Hepatic stellate cell (primary cell): ENCODE results near the gene FOXE1.

Experiments used
- DNase-seq: peaks from one replicate; pipeline ENCODE4 v3.0.0; 2011; ENCODE audit warnings: low spot score

Gene FOXE1

DNA sequence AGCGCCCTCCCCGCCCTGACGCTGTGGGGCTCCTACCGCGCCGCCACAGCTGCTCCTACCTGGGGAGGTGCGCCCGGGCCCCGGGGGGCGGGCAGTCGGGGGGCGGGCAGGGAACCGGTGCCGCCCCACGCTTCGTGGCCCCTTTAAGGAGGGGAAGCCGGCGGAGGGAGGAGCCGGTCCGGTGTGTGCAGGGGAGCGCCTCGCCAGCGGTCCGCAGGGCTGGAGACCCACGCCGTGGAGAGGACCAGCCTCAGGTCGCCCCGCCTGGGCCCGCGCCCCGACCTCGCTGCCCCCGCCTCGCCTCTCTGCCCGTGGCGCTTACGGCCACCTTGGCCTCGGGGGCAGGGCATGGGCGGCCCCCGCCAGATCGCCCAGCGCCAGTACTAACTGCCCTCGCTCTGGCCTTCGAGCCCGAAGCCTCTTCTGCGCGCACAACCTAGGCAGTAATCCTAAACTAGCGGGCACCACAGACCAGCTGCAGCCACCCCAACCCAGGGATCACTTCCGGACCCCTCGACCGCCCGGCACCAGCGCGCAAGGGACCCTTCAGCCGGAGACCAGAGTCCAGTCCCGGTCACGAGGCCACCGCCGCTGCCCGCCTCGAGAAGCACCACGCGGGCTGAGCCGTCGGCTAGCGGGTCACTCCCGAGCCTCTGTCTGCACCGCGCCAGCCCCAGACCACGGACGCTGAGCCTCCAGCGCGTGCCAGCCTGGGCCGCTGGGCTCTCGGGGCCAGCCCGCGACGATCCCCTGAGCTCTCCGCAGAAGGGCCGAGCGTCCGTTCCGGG is at the start of gene FOXE1:
Gene FOXE1, plus strand, starts transcription at position 171 of the 788 bp plus-strand sequence. CDS start 689 bp downstream, outside the sequence.
- no peak for DNase-seq

DNA sequence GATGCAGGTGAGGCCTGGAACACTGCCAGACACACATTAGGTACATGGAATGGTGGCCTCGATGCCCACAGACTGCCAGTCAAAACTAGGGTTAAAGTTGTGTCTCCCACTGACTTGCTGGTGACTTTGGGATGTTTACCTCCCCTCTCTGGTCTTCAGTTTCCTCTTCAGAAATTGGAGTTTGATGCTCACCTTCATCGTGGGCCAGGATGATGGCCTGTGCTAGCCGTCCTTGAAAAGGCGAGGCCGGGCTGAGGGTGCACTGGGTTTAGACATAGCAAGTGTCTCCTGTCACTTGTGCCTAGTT is 49.0 kb upstream of the FOXE1 start:
- DNase-seq: no peak

- DNase-seq: no peak
Observed at GRCh38 chr9:97806721-97807120, 46.3 kb upstream of the FOXE1 start.

GRCh38 chr9:97807681-97808080 is 45.3 kb upstream of the FOXE1 start:
- DNase-seq: no peak

DNA sequence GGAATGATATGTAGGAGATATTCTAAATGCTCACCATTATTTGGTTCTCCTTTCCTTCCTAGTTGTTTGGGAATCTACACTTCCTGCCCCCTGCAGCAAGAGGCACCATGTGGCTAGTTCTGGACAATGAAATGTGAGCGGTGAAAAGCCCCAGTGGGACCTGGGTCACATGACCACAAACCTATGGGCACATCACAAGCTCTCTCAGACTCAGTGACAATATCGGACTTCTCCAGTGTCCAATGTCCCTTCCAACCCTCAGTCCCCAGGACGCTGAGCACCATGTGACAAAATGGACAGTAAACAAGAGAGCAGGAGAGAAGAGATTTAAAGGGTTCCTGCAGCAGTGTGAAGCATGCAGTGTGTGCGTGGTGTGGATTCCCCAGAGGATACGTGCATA is 44.6 kb upstream of the FOXE1 start:
- DNase-seq: no peak

DNA sequence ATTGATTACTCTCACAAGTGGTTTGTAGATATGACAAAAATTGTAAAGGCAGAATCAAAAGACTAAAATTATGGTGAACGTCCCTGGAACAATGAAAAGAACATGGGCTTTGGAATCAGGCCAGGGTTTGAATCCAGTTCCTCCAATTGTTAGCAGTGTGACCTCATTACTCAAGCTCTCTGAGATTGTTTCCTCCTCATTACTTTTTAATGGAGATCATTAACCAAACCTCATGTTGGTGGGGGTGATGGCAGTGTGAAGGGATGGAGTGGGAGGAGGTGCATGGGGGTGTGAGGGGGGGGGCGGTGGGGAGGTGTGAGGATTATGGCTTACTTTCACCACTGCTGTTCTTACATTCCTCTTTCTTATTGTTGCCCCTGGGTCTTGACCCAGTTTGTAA is 44.1 kb upstream of the FOXE1 start:
- no peak for DNase-seq

DNA sequence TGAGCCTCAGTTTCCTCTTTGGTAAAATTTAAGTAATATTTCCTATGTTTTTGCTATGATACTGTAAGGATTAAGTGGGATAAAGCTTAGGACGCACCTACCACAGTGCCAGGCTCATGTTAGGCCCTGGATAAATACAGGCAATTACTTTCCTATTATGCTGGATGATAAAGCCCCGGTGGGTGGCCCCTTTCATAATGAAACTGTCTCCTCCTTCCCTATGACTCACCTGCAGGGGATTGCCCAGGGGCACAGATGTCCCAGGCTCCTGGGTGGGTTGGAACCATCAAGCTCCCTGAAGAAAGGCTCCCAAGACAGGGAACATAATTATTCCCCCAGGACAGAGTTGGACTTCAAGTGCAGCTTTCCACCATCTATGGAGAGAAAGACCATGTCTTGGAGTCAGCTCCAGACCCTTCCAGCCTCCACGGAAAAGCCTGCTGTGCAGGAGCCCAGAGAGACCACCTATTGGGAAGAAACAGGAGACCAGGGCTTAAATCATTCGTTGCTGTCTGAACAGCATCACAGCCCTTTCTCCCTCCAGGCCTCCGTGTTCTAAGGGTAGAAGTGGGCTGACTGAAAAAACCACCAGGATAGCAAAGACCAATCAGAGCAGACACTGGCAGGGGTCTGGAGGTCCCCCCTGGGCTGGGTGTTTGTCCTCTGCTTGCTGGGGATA is 43.2 kb upstream of the FOXE1 start:
- no peak for DNase-seq

GRCh38 chr9:97811533-97812246 is 41.3 kb upstream of the FOXE1 start:
- peak; percentile 67 for DNase-seq

DNA sequence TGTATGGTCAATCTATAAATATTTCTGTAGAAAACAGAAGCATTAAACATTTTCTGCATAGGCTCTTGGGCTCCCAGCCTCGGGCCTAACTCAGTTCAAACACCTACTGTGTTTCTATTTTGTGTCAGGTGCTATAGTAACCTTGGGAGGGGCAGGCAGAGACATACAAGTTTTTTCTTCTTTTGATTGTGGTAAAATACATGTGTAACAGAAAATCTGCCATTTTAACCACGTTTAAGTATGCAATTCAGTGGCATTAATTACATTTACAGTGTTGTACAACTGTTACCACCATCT is 40.8 kb upstream of the FOXE1 start:
- no peak for DNase-seq

GRCh38 chr9:97813072-97813471 is 40.0 kb upstream of the FOXE1 start:
- DNase-seq: no peak

DNA sequence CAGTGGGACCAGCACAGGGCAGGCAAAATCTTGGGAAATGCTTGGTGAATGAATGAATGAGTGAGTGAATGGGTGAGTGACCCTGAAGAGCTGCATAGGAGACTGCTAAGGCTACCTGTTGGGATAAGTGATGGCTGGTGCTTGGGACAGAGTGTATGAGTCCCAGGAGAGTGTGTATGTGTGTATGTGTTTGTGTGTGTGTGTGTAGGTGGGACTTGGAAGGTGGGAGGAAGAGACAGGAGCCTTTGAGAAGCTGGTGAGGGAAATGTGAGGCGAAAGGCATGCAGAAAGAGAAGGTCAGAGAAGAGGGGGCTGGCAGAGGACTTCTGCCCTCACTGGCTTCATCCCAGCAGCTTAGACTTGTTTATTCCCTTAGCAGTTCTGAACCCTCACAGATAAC is 33.3 kb upstream of the FOXE1 start:
- DNase-seq: no peak

DNA sequence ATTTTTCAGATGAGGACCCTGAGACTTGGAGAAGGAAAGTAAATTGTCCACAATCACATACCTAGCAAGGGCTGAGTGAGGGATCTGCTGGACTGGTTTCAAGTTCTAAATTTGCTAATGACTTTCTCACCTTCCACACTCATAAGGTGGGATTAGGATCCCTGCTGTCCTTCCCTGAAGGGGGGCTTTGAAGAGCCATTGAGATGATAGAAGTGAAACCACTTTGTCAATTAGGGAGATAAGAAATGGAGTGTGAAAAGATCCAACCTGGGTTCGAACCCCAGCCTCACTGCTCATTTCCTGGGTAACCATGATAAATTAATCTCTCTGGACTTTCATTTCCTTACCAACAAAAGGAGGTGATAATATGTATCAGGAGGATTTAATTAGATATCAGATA is 32.7 kb upstream of the FOXE1 start:
- DNase-seq: no peak

DNA sequence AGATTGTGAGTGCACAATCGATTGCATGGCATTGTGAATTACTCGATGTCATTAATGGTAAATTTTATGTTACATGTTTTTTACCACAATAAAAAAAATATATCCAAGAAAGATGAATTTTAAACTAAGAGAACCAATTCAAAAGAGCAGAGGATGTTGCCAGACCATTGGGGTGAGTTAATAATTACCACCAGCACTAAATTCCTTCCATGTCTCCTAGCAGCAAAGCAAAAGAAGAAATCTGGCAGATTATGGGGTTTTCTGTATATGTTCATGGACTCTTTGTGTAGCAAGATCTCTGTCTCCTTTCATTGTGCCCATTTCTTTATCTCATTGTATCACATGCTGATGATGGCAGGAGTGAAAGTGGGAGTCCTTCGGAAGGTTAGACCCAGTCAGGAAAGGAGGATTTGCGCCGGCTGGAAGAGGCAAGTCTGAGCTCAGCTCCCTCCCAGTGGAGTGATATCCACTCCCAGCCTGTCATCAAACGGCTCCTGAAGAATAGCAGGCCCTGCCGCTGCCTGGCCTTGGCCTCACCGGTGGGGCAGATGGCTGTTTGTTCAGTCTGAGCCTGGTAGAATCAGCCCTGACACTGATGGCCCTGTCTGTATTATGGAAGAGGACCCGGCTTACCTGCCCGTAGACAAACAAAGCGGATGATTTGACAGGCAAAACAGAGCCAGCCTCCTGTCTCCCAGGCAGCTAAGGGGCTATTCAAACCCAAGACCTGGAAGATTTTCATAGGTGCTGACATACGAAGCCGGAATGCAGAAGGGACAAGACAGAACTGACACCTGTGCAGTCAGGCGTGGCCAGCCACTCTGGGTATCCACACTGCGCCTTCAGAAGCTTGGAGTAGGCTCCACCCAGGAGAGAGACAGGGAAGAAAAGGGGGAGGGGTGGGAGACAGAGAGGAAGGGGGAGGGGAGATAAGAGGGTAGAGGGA is 21.9 kb upstream of the FOXE1 start:
- DNase-seq: no peak

- no peak for DNase-seq
Observed at GRCh38 chr9:97831843-97832636, 21.0 kb upstream of the FOXE1 start.

DNA sequence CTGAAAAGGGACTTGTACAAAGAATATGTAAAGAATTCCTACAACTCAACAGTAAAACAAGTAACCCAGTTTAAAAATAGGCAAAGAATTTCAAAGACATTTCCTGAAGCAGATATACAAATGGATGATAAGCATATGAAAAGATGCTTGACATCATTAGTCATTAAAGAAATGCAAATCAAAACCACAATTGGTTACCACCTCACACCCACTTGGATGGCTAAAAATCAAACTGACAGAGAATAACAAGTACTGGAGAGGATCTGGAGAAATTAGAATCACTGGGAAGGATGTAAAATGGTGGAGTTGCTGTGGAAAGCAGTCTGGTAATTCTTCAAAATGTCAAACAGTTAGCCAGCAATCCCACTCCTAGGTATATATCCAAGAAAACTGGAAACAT is 12.5 kb upstream of the FOXE1 start:
- DNase-seq: no peak

GRCh38 chr9:97842960-97843359 is 10.1 kb upstream of the FOXE1 start:
- no peak for DNase-seq

GRCh38 chr9:97845130-97845529 is 7.9 kb upstream of the FOXE1 start:
- no peak for DNase-seq

DNA sequence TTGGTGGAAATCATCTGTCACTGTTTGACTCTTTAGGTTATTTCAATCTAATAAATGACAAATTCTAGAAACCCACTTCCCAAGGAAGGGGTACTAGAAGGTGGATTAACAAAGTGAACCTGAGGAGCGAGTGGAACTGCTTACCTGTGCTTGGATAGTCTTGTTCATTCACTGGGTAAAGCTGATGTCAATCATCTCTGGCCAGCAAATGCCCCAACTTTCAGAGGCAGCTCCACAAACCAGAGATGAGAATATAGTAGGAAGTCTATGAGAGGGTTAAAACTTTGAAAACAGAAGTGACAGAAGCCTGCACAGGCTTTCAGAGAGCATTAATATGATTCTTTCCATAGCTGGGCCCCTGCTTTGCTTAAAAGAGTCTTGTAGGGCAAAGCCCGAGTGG is 7.3 kb upstream of the FOXE1 start:
- DNase-seq: no peak

DNA sequence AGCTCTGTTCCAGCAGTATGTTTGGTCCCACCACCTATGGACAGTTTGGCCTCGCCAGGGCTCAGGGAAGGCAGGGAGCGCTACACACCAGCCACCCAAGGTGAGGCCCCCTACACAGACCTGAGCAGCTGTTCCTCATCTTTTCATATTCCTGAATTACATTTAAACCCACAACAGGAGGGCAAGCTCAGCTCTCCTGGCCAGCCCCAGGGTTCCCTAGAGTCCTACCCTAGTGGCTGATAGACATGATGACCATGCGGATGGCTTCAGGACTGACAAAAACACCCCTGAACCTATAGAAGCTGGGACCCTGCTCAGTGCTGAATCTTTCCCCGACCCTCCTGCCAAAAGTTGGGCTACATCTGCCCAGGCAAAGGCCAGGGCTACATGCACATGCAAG is 6.7 kb upstream of the FOXE1 start:
- DNase-seq: no peak

GRCh38 chr9:97847474-97848214 is 5.4 kb upstream of the FOXE1 start:
- DNase-seq: no peak

DNA sequence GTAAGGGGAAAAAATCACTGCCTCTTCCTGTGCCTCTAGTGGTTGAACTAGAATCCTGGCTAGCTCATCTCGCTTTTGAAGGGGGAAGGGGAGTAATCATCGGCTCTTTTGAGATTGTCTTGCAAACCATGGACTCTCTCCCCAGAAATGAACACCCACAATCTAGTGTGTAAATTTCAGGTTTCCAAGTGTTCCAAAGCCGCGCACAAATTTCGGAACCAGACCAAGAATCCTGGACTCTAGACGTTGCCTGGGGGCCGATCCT is 4.9 kb upstream of the FOXE1 start:
- peak; percentile 74 for DNase-seq
